A549 (cell line): Measurements from ENCODE around the gene SPATS2. TPM values are rescaled to one million over a fixed set of nuclear protein-coding genes. Genes with fewer than 3 reads are reported as not detected.

Experiments used
- ATAC-seq, 2 experiments: fragments of 200-7000 bp in 1 of 2; fragments of >200 bp in 1 of 2; cut with Nextera tagmentation in 1 of 2; cut with Tn5 transposase in 1 of 2; 3 replicates each; pipeline versions ENCODE4 v1.8.0 to v1.9.1; 2018 to 2020; ENCODE audit warnings: mild to moderate bottlenecking in 1 of 2, moderate library complexity in 1 of 2
- CTCF ChIA-PET: fragments of 300-600 bp; sonication (Branson Sonifier 250); formaldehyde crosslinking; extraction: SDS; loops from one replicate; lab custom pipeline; 2021; ENCODE audit warnings: antibody characterized with exemption, inconsistent platforms; lab: Yijun Ruan, JAX
- POLR2A ChIA-PET: fragments of 350-600 bp; formaldehyde crosslinking; extraction: SDS; loops from one replicate; lab custom pipeline; 2021; ENCODE audit warnings: antibody characterized with exemption, inconsistent platforms; lab: Yijun Ruan, JAX
- DNase-seq, 2 experiments: peaks; one replicate each; pipeline versions ENCODE4 v3.0.0 to v3.0.0-alpha.2; 2011 to 2016; ENCODE audit warnings: low read depth in 1 of 2, low spot score in 1 of 2
- FAIRE-seq: peaks from 2 replicates; lab custom pipeline; 2011; peaks lifted over from hg19 to GRCh38; lab: Jason Lieb, UNC
- H3K27ac ChIP-seq, 2 experiments: fragments of >200 bp; sonication (Bioruptor Twin); formaldehyde crosslinking; 3 replicates each; pipeline ENCODE4 v1.5.1; 2016 to 2017
- H3K4me1 ChIP-seq: fragments of >200 bp; sonication (Bioruptor Twin); formaldehyde crosslinking; 3 replicates; pipeline ENCODE4 v1.6.1; 2016
- H3K4me2 ChIP-seq: fragments of >200 bp; sonication (Bioruptor Twin); formaldehyde crosslinking; 3 replicates; pipeline ENCODE4 v1.6.1; 2016
- H3K4me3 ChIP-seq: fragments of >200 bp; sonication (Bioruptor Twin); formaldehyde crosslinking; 3 replicates; pipeline ENCODE4 v1.5.1; 2016
- H3K9me3 ChIP-seq: fragments of >200 bp; sonication (Bioruptor Twin); formaldehyde crosslinking; 3 replicates; pipeline ENCODE4 v1.6.1; 2016
- CHD2 ChIP-seq: fragments of 150-350 bp; IDR thresholded peaks from 2 replicates; pipeline ENCODE4 v1.6.1; 2014; ENCODE audit warnings: low read length; ENCODE audit not compliant: partially characterized antibody
- EHMT2 ChIP-seq: fragments of 200-600 bp; sonication (generic); IDR thresholded peaks from 2 replicates; pipeline ENCODE4 v1.6.1; 2016; ENCODE audit warnings: antibody characterized with exemption, low read depth, mild to moderate bottlenecking, moderate library complexity
- ESRRA ChIP-seq: fragments of 150-350 bp; IDR thresholded peaks from 2 replicates; pipeline ENCODE4 v1.6.1; 2014; ENCODE audit warnings: mild to moderate bottlenecking, low read length, borderline replicate concordance
- FOSB ChIP-seq: fragments of 250-450 bp; sonication (Bioruptor Pico); IDR thresholded peaks from 2 replicates; pipeline ENCODE4 v1.5.0; 2020; ENCODE audit warnings: mild to moderate bottlenecking, moderate library complexity
- GATA3 ChIP-seq: IDR thresholded peaks from 2 replicates; pipeline ENCODE4 v1.6.1; 2012; ENCODE audit warnings: borderline replicate concordance
- HEYL ChIP-seq: fragments of 250-450 bp; sonication (Bioruptor Pico); IDR thresholded peaks from 2 replicates; pipeline ENCODE4 v1.8.0; 2021; ENCODE audit warnings: mild to moderate bottlenecking, moderate library complexity
- HOXB13 ChIP-seq: fragments of 250-450 bp; sonication (Bioruptor Pico); IDR thresholded peaks from 2 replicates; pipeline ENCODE4 v1.5.0; 2020; ENCODE audit warnings: low read depth, mild to moderate bottlenecking, moderate library complexity
- JUN ChIP-seq, 2 experiments: fragments of >200 bp; sonication (Bioruptor Twin); formaldehyde crosslinking; IDR thresholded peaks; 2 replicates in 1 of 2; 3 replicates in 1 of 2; pipeline ENCODE4 v1.6.1; 2016 to 2017
- KDM1A ChIP-seq: fragments of 200-600 bp; sonication (generic); IDR thresholded peaks from 2 replicates; pipeline ENCODE4 v1.6.1; 2016; ENCODE audit warnings: low read depth, mild to moderate bottlenecking
- MAFK ChIP-seq: fragments of 450-650 bp; IDR thresholded peaks from 2 replicates; pipeline ENCODE4 v1.6.1; 2014; ENCODE audit not compliant: partially characterized antibody
- NPAS2 ChIP-seq: fragments of 250-450 bp; sonication (Bioruptor Pico); IDR thresholded peaks from 2 replicates; pipeline ENCODE4 v1.8.0; 2022; ENCODE audit warnings: mild to moderate bottlenecking, moderate library complexity, borderline replicate concordance
- PHF8 ChIP-seq: fragments of 200-600 bp; sonication (generic); IDR thresholded peaks from 2 replicates; pipeline ENCODE4 v1.6.1; 2016; ENCODE audit warnings: low read depth, mild to moderate bottlenecking, antibody characterized with exemption, moderate library complexity, borderline replicate concordance
- RFX5 ChIP-seq: fragments of 450-650 bp; IDR thresholded peaks from 2 replicates; pipeline ENCODE4 v1.7.1; 2014; ENCODE audit warnings: antibody characterized with exemption, mild to moderate bottlenecking, moderate library complexity
- ZC3H11A ChIP-seq: fragments of 450-650 bp; IDR thresholded peaks from 2 replicates; pipeline ENCODE4 v1.6.1; 2014; ENCODE audit warnings: antibody characterized with exemption, mild to moderate bottlenecking
- ZFP36 ChIP-seq: fragments of 450-650 bp; IDR thresholded peaks from 2 replicates; pipeline ENCODE4 v1.6.1; 2014; ENCODE audit warnings: borderline replicate concordance; ENCODE audit not compliant: partially characterized antibody
- WGBS: methylation state at CpG from one replicate; pipeline ENCODE4 v1.1.6; 2017; ENCODE audit errors: missing lambda C conversion rate; 5-methylcytosine and 5-hydroxymethylcytosine counted together
- polyA plus RNA-seq, 4 experiments: library from polyadenylated mRNA; depleted of rRNA in 3 of 4; stranded (reverse); fragments of >200 nt; fragmentation: RNase III in 1 of 4; extraction: RNeasy Plus Mini Kit Qiagen cat#74134 plus additional on column Dnase treatment in 1 of 4; gene quantifications; 2 replicates in 3 of 4; 3 replicates in 1 of 4; pipeline ENCODE4 v1.2.3, GENCODE V29; 2011 to 2017
- TF ChIP-seq, protein P1 (sequence below): IDR thresholded peaks from 2 replicates; pipeline ENCODE4 v1.6.1; 2012; ENCODE audit warnings: low read depth, borderline replicate concordance
- TF ChIP-seq, protein P2 (sequence below): fragments of 250-450 bp; sonication (Bioruptor Pico); IDR thresholded peaks from 2 replicates; pipeline ENCODE4 v1.5.0; 2021; ENCODE audit warnings: mild to moderate bottlenecking, moderate library complexity, borderline replicate concordance
- TF ChIP-seq, protein P3 (sequence below): fragments of >200 bp; sonication (Bioruptor Twin); formaldehyde crosslinking; IDR thresholded peaks from 3 replicates; pipeline ENCODE4 v1.6.1; 2016
- TF ChIP-seq, protein P4 (sequence below): fragments of 200-600 bp; sonication (generic); IDR thresholded peaks from 2 replicates; pipeline ENCODE4 v1.6.1; 2016; ENCODE audit warnings: antibody characterized with exemption, mild to moderate bottlenecking, moderate library complexity

SPATS2 gene
- polyA plus RNA-seq, 2 of the 4 experiments (the other 2 are of a cell fraction): 37.7 to 154 TPM

DNA sequence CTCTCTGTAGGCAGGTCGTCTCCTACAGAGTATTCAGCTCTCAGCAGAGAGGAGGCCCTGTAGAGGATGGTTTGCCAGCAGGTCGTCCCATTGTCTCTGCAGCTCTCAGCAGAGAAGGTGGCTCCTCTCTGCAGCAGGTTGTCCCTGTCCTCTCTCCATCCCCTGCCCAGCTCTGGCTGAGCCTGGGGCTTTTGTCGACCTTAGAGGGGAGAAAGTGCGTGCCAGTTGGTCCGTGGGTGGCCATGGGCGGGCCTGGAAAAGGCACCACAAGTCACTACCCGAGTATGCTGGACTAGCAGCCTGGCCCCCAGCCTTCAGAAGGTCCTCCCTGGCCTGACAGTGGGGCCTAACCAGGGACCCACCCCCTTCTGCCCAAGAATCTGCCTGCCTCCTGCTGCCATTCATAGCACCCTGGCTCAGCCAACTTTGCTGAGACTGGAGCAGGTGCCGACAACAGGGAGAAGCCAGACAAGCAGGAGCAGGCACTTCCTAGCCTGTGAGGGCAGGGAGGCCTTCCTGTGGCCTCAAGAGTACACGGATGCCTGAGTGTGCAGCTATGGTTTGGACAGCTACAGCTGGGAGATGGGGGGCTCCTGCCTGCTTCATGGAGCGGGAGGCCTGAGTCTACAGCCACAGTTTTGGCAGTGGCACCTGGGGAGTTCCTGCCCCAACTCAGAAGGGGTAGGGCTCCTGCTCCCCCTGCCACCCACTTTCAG lies 111.8 kb downstream of the SPATS2 start:
- POLR2A ChIA-PET: no interaction called here
- Histone ChIP-seq H3K4me2 (no peak overlapping the region), H3K4me1 (peaks cover 28% of the 10 kb centered on the region), H3K9me3 (no peaks in the 10 kb centered on the region), H3K27ac (no peak overlapping the region), H3K4me3 (no peak overlapping the region)
- no peak for FAIRE-seq
- TF ChIP-seq ZFP36: no peak
- TF ChIP-seq FOSB (CRISPR knock-in tag): no peak
- TF ChIP-seq ZC3H11A: no peak
- no peak for TF ChIP-seq CHD2
- no peak for TF ChIP-seq MAFK
- TF ChIP-seq NPAS2 (CRISPR knock-in tag): no peak
- no peak for TF ChIP-seq HEYL (CRISPR knock-in tag)
- TF ChIP-seq, protein P1, sequence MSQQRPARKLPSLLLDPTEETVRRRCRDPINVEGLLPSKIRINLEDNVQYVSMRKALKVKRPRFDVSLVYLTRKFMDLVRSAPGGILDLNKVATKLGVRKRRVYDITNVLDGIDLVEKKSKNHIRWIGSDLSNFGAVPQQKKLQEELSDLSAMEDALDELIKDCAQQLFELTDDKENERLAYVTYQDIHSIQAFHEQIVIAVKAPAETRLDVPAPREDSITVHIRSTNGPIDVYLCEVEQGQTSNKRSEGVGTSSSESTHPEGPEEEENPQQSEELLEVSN: no peak
- TF ChIP-seq GATA3: no peak
- no peak for TF ChIP-seq JUN (IDR thresholded peaks at IDR 0.05)
- no peak for TF ChIP-seq PHF8
- TF ChIP-seq ESRRA: no peak
- TF ChIP-seq EHMT2: no peak
- no peak for TF ChIP-seq KDM1A
- TF ChIP-seq, protein P2, sequence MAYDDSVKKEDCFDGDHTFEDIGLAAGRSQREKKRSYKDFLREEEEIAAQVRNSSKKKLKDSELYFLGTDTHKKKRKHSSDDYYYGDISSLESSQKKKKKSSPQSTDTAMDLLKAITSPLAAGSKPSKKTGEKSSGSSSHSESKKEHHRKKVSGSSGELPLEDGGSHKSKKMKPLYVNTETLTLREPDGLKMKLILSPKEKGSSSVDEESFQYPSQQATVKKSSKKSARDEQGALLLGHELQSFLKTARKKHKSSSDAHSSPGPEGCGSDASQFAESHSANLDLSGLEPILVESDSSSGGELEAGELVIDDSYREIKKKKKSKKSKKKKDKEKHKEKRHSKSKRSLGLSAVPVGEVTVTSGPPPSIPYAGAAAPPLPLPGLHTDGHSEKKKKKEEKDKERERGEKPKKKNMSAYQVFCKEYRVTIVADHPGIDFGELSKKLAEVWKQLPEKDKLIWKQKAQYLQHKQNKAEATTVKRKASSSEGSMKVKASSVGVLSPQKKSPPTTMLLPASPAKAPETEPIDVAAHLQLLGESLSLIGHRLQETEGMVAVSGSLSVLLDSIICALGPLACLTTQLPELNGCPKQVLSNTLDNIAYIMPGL (CRISPR knock-in tag): no peak
- TF ChIP-seq, protein P3, sequence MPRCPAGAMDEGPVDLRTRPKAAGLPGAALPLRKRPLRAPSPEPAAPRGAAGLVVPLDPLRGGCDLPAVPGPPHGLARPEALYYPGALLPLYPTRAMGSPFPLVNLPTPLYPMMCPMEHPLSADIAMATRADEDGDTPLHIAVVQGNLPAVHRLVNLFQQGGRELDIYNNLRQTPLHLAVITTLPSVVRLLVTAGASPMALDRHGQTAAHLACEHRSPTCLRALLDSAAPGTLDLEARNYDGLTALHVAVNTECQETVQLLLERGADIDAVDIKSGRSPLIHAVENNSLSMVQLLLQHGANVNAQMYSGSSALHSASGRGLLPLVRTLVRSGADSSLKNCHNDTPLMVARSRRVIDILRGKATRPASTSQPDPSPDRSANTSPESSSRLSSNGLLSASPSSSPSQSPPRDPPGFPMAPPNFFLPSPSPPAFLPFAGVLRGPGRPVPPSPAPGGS: no peak
- no peak for TF ChIP-seq RFX5
- TF ChIP-seq HOXB13 (CRISPR knock-in tag): no peak
- TF ChIP-seq, protein P4, sequence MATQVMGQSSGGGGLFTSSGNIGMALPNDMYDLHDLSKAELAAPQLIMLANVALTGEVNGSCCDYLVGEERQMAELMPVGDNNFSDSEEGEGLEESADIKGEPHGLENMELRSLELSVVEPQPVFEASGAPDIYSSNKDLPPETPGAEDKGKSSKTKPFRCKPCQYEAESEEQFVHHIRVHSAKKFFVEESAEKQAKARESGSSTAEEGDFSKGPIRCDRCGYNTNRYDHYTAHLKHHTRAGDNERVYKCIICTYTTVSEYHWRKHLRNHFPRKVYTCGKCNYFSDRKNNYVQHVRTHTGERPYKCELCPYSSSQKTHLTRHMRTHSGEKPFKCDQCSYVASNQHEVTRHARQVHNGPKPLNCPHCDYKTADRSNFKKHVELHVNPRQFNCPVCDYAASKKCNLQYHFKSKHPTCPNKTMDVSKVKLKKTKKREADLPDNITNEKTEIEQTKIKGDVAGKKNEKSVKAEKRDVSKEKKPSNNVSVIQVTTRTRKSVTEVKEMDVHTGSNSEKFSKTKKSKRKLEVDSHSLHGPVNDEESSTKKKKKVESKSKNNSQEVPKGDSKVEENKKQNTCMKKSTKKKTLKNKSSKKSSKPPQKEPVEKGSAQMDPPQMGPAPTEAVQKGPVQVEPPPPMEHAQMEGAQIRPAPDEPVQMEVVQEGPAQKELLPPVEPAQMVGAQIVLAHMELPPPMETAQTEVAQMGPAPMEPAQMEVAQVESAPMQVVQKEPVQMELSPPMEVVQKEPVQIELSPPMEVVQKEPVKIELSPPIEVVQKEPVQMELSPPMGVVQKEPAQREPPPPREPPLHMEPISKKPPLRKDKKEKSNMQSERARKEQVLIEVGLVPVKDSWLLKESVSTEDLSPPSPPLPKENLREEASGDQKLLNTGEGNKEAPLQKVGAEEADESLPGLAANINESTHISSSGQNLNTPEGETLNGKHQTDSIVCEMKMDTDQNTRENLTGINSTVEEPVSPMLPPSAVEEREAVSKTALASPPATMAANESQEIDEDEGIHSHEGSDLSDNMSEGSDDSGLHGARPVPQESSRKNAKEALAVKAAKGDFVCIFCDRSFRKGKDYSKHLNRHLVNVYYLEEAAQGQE: no peak
- 90% methylated on average over 10 of the region's 10 CpGs for WGBS
- ATAC-seq: peak; percentile 54 to 63; a peak in 5 of 6 replicates
- DNase-seq: no peak
- CTCF ChIA-PET: interaction anchor here (1.0 to 1.3 kb wide), 2 partner anchors 13 to 120 kb away, joined by 3 to 4 read pairs; no protein-coding TSS in a partner anchor
